IMR-90 (cell line): ENCODE results near the gene WDR5. TPM values are rescaled to one million over a fixed set of nuclear protein-coding genes. Genes with fewer than 3 reads are reported as not detected.

Experiments
- ATAC-seq: fragments of 200-7000 bp; cut with Tn5 transposase; 2 replicates; pipeline ENCODE4 v1.9.1; 2020; ENCODE audit warnings: low read depth, mild to moderate bottlenecking, moderate library complexity
- BruUV-seq: library from RNA; stranded (reverse); fragments of 400-500 nt; replicated peaks from 2 replicates; lab custom pipeline; 2021; lab: Mats Ljungman, UMichigan
- CTCF ChIA-PET: fragments of 300-600 bp; formaldehyde crosslinking; extraction: SDS; loops from one replicate; lab custom pipeline; 2021; ENCODE audit warnings: antibody characterized with exemption; lab: Yijun Ruan, JAX
- POLR2A ChIA-PET: fragments of 300-600 bp; sonication (Branson Sonifier 250); formaldehyde crosslinking; loops from one replicate; lab custom pipeline; 2022; ENCODE audit warnings: antibody characterized with exemption; ENCODE audit not compliant: unreplicated experiment; lab: Charles Lee
- DNase-seq: peaks from one replicate; pipeline ENCODE4 v3.0.0; 2013
- H2AFZ ChIP-seq: replicated peaks from 2 replicates; pipeline ENCODE3; 2013; ENCODE audit warnings: low read length, mild to moderate bottlenecking; ENCODE audit not compliant: poor library complexity
- H2AK5ac ChIP-seq: 2 replicates; pipeline ENCODE4 v1.6.1; 2013; ENCODE audit warnings: low read depth, low read length, inconsistent platforms
- H2AK9ac ChIP-seq: replicated peaks from 2 replicates; pipeline ENCODE3; 2013; ENCODE audit warnings: mild to moderate bottlenecking, low read depth, low read length, moderate library complexity; ENCODE audit not compliant: poor library complexity
- H2BK120ac ChIP-seq: 2 replicates; pipeline ENCODE4 v1.6.1; 2013; ENCODE audit warnings: low read depth, low read length, inconsistent platforms
- H2BK15ac ChIP-seq: 3 replicates; pipeline ENCODE4 v1.6.1; 2013; ENCODE audit warnings: low read depth, low read length, inconsistent platforms
- H2BK20ac ChIP-seq: 2 replicates; pipeline ENCODE4 v1.6.1; 2013; ENCODE audit warnings: low read depth, mild to moderate bottlenecking, inconsistent platforms, low read length, moderate library complexity
- H2BK5ac ChIP-seq: 2 replicates; pipeline ENCODE4 v1.6.1; 2013; ENCODE audit warnings: mild to moderate bottlenecking, low read depth, low read length, inconsistent platforms; ENCODE audit not compliant: poor library complexity, severe bottlenecking
- H3K14ac ChIP-seq: replicated peaks from 2 replicates; pipeline ENCODE4 v1.6.1; 2013; ENCODE audit warnings: low read depth, low read length, inconsistent platforms
- H3K18ac ChIP-seq: 2 replicates; pipeline ENCODE4 v1.6.1; 2013; ENCODE audit warnings: low read depth, low read length, control low read depth
- H3K23ac ChIP-seq: 2 replicates; pipeline ENCODE4 v1.6.1; 2013; ENCODE audit warnings: low read depth, low read length, inconsistent platforms
- H3K27ac ChIP-seq: 2 replicates; pipeline ENCODE4 v1.5.1; 2013; ENCODE audit warnings: mild to moderate bottlenecking, control low read depth, low read length; ENCODE audit not compliant: insufficient read depth
- H3K27me3 ChIP-seq: 2 replicates; pipeline ENCODE4 v1.6.1; 2013; ENCODE audit warnings: low read length; ENCODE audit not compliant: control insufficient read depth, insufficient read depth
- H3K36me3 ChIP-seq: 2 replicates; pipeline ENCODE4 v1.6.1; 2013; ENCODE audit warnings: low read length, mixed read lengths; ENCODE audit not compliant: control insufficient read depth, insufficient read depth
- H3K4ac ChIP-seq: 2 replicates; pipeline ENCODE4 v1.6.1; 2013; ENCODE audit warnings: low read depth, low read length, inconsistent platforms
- H3K4me1 ChIP-seq: 2 replicates; pipeline ENCODE4 v1.6.1; 2013; ENCODE audit warnings: low read length, mixed read lengths; ENCODE audit not compliant: control insufficient read depth, insufficient read depth
- H3K4me2 ChIP-seq: 2 replicates; pipeline ENCODE4 v1.6.1; 2013; ENCODE audit warnings: low read depth, mild to moderate bottlenecking, control low read depth, low read length, moderate library complexity
- H3K4me3 ChIP-seq: 2 replicates; pipeline ENCODE4 v1.5.1; 2013; ENCODE audit warnings: low read depth, mild to moderate bottlenecking, control low read depth, low read length, moderate library complexity; ENCODE audit not compliant: insufficient read depth
- H3K56ac ChIP-seq: 2 replicates; pipeline ENCODE4 v1.6.1; 2013; ENCODE audit warnings: low read length, inconsistent platforms; ENCODE audit not compliant: insufficient read depth; ENCODE audit errors: extremely low read depth
- H3K79me1 ChIP-seq, 2 experiments: 2 replicates each; pipeline ENCODE4 v1.6.1; 2013; ENCODE audit warnings: low read length in 2 of 2, inconsistent platforms in 1 of 2, low read depth in 1 of 2
- H3K9ac ChIP-seq: 2 replicates; pipeline ENCODE4 v1.6.1; 2013; ENCODE audit warnings: low read depth, low read length, control low read depth
- H3K9me1 ChIP-seq: 2 replicates; pipeline ENCODE4 v1.6.1; 2013; ENCODE audit warnings: low read length, inconsistent platforms; ENCODE audit not compliant: insufficient read depth
- H3K9me3 ChIP-seq: 2 replicates; pipeline ENCODE4 v1.6.1; 2013; ENCODE audit warnings: low read length; ENCODE audit not compliant: control insufficient read depth, insufficient read depth
- H4K20me1 ChIP-seq: 2 replicates; pipeline ENCODE4 v1.6.1; 2013; ENCODE audit warnings: low read length, inconsistent platforms; ENCODE audit not compliant: insufficient read depth
- H4K5ac ChIP-seq: 2 replicates; pipeline ENCODE4 v1.6.1; 2013; ENCODE audit warnings: mild to moderate bottlenecking, low read depth, low read length, control low read depth
- H4K8ac ChIP-seq, 2 experiments: 2 replicates each; pipeline ENCODE4 v1.6.1; 2013; ENCODE audit warnings: low read depth in 2 of 2, low read length in 2 of 2, control low read depth in 1 of 2, inconsistent platforms in 1 of 2
- H4K91ac ChIP-seq: 2 replicates; pipeline ENCODE4 v1.6.1; 2013; ENCODE audit warnings: low read depth, low read length, inconsistent platforms; ENCODE audit not compliant: insufficient read depth
- CEBPB ChIP-seq: IDR thresholded peaks from 2 replicates; pipeline ENCODE4 v1.6.1; 2012; ENCODE audit warnings: low read depth, low read length, improper control_type of control experiment
- CHD1 ChIP-seq: IDR thresholded peaks from 2 replicates; pipeline ENCODE4 v1.6.1; 2012; ENCODE audit warnings: low read depth, low read length, improper control_type of control experiment
- CTCF ChIP-seq: conservative IDR thresholded peaks from 2 replicates; pipeline ENCODE4 v1.5.1; 2012; ENCODE audit warnings: mild to moderate bottlenecking, low read depth, low read length, improper control_type of control experiment
- ELK1 ChIP-seq: fragments of 150-350 bp; IDR thresholded peaks from 2 replicates; pipeline ENCODE4 v1.6.1; 2016; ENCODE audit warnings: low read depth, mild to moderate bottlenecking, low read length, moderate library complexity, borderline replicate concordance
- MAFK ChIP-seq: IDR thresholded peaks from 2 replicates; pipeline ENCODE4 v1.6.1; 2012; ENCODE audit warnings: low read depth, low read length, improper control_type of control experiment
- MAZ ChIP-seq: IDR thresholded peaks from 2 replicates; pipeline ENCODE4 v1.6.1; 2012; ENCODE audit warnings: low read depth, mild to moderate bottlenecking, low read length, improper control_type of control experiment, moderate library complexity, borderline replicate concordance
- NFE2L2 ChIP-seq: fragments of 150-350 bp; IDR thresholded peaks from 2 replicates; pipeline ENCODE4 v1.6.1; 2016; ENCODE audit warnings: low read depth, mild to moderate bottlenecking, low read length
- USF2 ChIP-seq: fragments of 150-350 bp; IDR thresholded peaks from 2 replicates; pipeline ENCODE4 v1.6.1; 2017; ENCODE audit warnings: mild to moderate bottlenecking, antibody characterized with exemption, low read length, low read depth
- WGBS, 2 experiments: methylation state at CpG; one replicate each; pipeline versions ENCODE4 v1.1.5 to v1.1.7; 2013; ENCODE audit warnings: missing lambda C conversion rate in 2 of 2; ENCODE audit not compliant: insufficient read length in 1 of 2; ENCODE audit errors: extremely low coverage in 2 of 2; 5-methylcytosine and 5-hydroxymethylcytosine counted together
- dilution Hi-C: fragments of 300-500 bp; cut with HindIII; formaldehyde crosslinking; loops from one replicate; pipeline ENCODE4 v1.14.3; 2018; ENCODE audit warnings: low sequenced_read_pairs; ENCODE audit not compliant: unreplicated experiment
- in situ Hi-C: fragments of 300-500 bp; cut with MboI; formaldehyde crosslinking; loops from 3 replicates; pipeline ENCODE4 v1.14.3; 2019; ENCODE audit warnings: low sequenced_read_pairs, inconsistent platforms, mixed read lengths
- intact Hi-C: fragments of 100-400 bp; cut with micrococcal nuclease; formaldehyde crosslinking; loops from 2 replicates; pipeline ENCODE4 v1.10.0; 2022
- polyA plus RNA-seq, 3 experiments: library from polyadenylated mRNA; depleted of rRNA; stranded (reverse); fragments of >200 nt; gene quantifications; 2 replicates each; pipeline ENCODE4 v1.2.3, GENCODE V29; 2012; ENCODE audit warnings: low replicate concordance in 1 of 3
- total RNA-seq: library from RNA; depleted of rRNA; stranded (reverse); fragments of >200 nt; gene quantifications from 2 replicates; pipeline ENCODE4 v1.2.3, GENCODE V29; 2012

WDR5 gene
- total and polyA plus RNA-seq, 2 of the 4 experiments (the other 2 are of a cell fraction): 18.3 to 26.6 TPM

- DNase-seq (no peak), ATAC-seq (no peak)
- no peak overlapping the region for H3K23ac ChIP-seq
- H2AK5ac ChIP-seq: no peak overlapping the region
- dilution Hi-C loops: no loop called here
- ChIA-PET POLR2A (no interaction called here), CTCF (no interaction called here)
- no peak overlapping the region for H2BK120ac ChIP-seq
- H3K18ac ChIP-seq: no peak overlapping the region
- no peaks in the 10 kb centered on the region for H3K36me3 ChIP-seq
- no peak overlapping the region for H3K27ac ChIP-seq
- no peak overlapping the region for H2BK5ac ChIP-seq
- TF ChIP-seq CEBPB (peak; percentile 95), MAZ (no peak), ELK1 (no peak), CHD1 (no peak), NFE2L2 (no peak), CTCF (no peak), USF2 (no peak), MAFK (no peak)
- no peak overlapping the region for H3K14ac ChIP-seq
- H4K8ac ChIP-seq: no peak overlapping the region
- no peaks in the 10 kb centered on the region for H3K9me1 ChIP-seq
- H2BK20ac ChIP-seq: no peak overlapping the region
- peaks cover 17% of the 10 kb centered on the region for H3K27me3 ChIP-seq
- no peak overlapping the region for H2BK15ac ChIP-seq
- H3K4me2 ChIP-seq: no peak overlapping the region
- no peaks in the 10 kb centered on the region for H3K9me3 ChIP-seq
- H3K79me1 ChIP-seq: no peaks in the 10 kb centered on the region
- 80% methylated on average over 1 of the region's 10 CpGs; no CpG with 5 or more reads in 1 of the 2 experiments for WGBS, 2 experiments
- H2AK9ac ChIP-seq: no peak overlapping the region
- no peak overlapping the region for H3K4ac ChIP-seq
- H4K5ac ChIP-seq: no peak overlapping the region
- no peaks in the 10 kb centered on the region for H3K4me1 ChIP-seq
- BruUV-seq: no TSS peak
- H3K4me3 ChIP-seq: no peak overlapping the region
- intact Hi-C loops: no loop called here
- no peak overlapping the region for H4K91ac ChIP-seq
- H3K56ac ChIP-seq: no peak overlapping the region
- no peak overlapping the region for H2AFZ ChIP-seq
- no peak overlapping the region for H3K9ac ChIP-seq
- no peaks in the 10 kb centered on the region for H4K20me1 ChIP-seq
- in situ Hi-C loops: no loop called here
These were observed 12.1 kb upstream of the WDR5 start for GRCh38 chr9:134123764-134124128.
